PC-9 (cell line): ENCODE data around the gene RBMS3. TPM values are rescaled to one million over a fixed set of nuclear protein-coding genes. Genes with fewer than 3 reads are reported as not detected.

ENCODE experiments used
- BruUV-seq: library from RNA; stranded (reverse); fragments of 400-500 nt; replicated peaks from 2 replicates; lab custom pipeline; 2021; lab: Mats Ljungman, UMichigan
- CTCF ChIA-PET: fragments of 300-600 bp; sonication (Branson Sonifier 250); formaldehyde crosslinking; loops from one replicate; lab custom pipeline; 2022; ENCODE audit warnings: antibody characterized with exemption; lab: Charles Lee
- POLR2A ChIA-PET: fragments of 300-600 bp; sonication (Branson Sonifier 250); formaldehyde crosslinking; loops from one replicate; lab custom pipeline; 2022; ENCODE audit warnings: antibody characterized with exemption; ENCODE audit not compliant: unreplicated experiment; lab: Charles Lee
- DNase-seq, 2 experiments: peaks; one replicate each; pipeline versions ENCODE4 v3.0.0 to v3.0.0-alpha.2; 2015 to 2022; ENCODE audit warnings: mixed read lengths in 1 of 2
- H2AFZ ChIP-seq: fragments of 200-600 bp; sonication (generic); 2 replicates; pipeline ENCODE4 v1.8.1; 2017; ENCODE audit warnings: antibody characterized with exemption
- H3F3A ChIP-seq: fragments of 200-600 bp; sonication (generic); 2 replicates; pipeline ENCODE4 v1.8.1; 2017; ENCODE audit warnings: antibody characterized with exemption, mild to moderate bottlenecking, low read depth; ENCODE audit not compliant: insufficient read depth
- H3K27ac ChIP-seq: fragments of 200-600 bp; sonication (generic); 2 replicates; pipeline ENCODE4 v1.6.1; 2016; ENCODE audit warnings: mixed run types
- H3K27me3 ChIP-seq: fragments of 200-600 bp; sonication (generic); 2 replicates; pipeline ENCODE4 v1.6.1; 2016; ENCODE audit warnings: low read depth, mixed run types; ENCODE audit not compliant: insufficient read depth
- H3K36me3 ChIP-seq: fragments of 200-600 bp; sonication (generic); 2 replicates; pipeline ENCODE4 v1.6.1; 2016; ENCODE audit warnings: low read depth, mixed run types
- H3K4me1 ChIP-seq: fragments of 200-600 bp; sonication (generic); replicated peaks from 2 replicates; pipeline ENCODE4 v1.6.1; 2016; ENCODE audit warnings: mixed run types; ENCODE audit not compliant: insufficient read depth
- H3K4me2 ChIP-seq: fragments of 200-600 bp; sonication (generic); 2 replicates; pipeline ENCODE4 v1.6.1; 2017; ENCODE audit warnings: mixed run types
- H3K4me3 ChIP-seq: fragments of 200-600 bp; sonication (generic); 2 replicates; pipeline ENCODE4 v1.6.1; 2016; ENCODE audit warnings: mixed run types
- H3K79me2 ChIP-seq: fragments of 200-600 bp; sonication (generic); 2 replicates; pipeline ENCODE4 v1.6.1; 2017; ENCODE audit warnings: low read depth, mixed run types
- H3K9me2 ChIP-seq: fragments of 200-600 bp; sonication (generic); 2 replicates; pipeline ENCODE4 v1.8.1; 2017; ENCODE audit warnings: mild to moderate bottlenecking; ENCODE audit not compliant: insufficient read depth
- H3K9me3 ChIP-seq: fragments of 200-600 bp; sonication (generic); 2 replicates; pipeline ENCODE4 v1.8.1; 2016; ENCODE audit warnings: low read depth; ENCODE audit not compliant: insufficient read depth
- H4K20me1 ChIP-seq: fragments of 200-600 bp; sonication (generic); 2 replicates; pipeline ENCODE4 v1.8.1; 2017; ENCODE audit not compliant: insufficient read depth
- CTCF ChIP-seq: fragments of 200-600 bp; sonication (generic); conservative IDR thresholded peaks from 2 replicates; pipeline ENCODE4 v1.6.1; 2017; ENCODE audit warnings: mixed run types, antibody characterized with exemption, mild to moderate bottlenecking, moderate library complexity
- EZH2 ChIP-seq: fragments of 200-600 bp; sonication (generic); IDR thresholded peaks from 2 replicates; pipeline ENCODE4 v1.8.0; 2017; ENCODE audit warnings: antibody characterized with exemption, low read depth
- intact Hi-C: fragments of 100-400 bp; cut with micrococcal nuclease; formaldehyde crosslinking; loops from one replicate; pipeline ENCODE4 v1.10.0; 2022; ENCODE audit not compliant: unreplicated experiment
- total RNA-seq: library from RNA; stranded (reverse); gene quantifications from 2 replicates; pipeline ENCODE4 v1.2.3, GENCODE V29; 2021

Gene RBMS3
- total RNA-seq, 1 experiment from 2014 or later: 3.5 TPM

DNA sequence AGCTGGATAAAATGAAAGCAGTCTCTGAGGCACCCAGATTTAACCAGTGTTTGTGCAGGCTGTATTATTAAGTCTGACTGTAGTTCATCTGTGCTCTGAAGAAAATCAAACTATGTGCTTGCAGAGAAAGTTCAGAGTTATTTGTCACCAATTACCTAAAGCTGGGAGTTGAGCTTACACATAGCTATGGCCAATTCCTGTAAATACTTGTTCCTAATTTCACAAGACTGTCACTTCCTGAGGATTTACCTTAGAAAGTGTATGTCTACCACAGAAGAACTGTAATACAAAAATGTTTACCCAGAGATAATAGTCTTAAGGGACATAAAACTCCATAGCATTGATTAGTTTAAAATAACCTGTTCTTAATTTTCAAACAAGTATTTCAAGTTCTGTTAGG is 697.2 kb downstream of the RBMS3 start:
- H3K36me3 ChIP-seq: no peaks in the 10 kb centered on the region
- H3K9me2 ChIP-seq: no peaks in the 10 kb centered on the region
- intact Hi-C loops: no loop called here
- BruUV-seq: no TSS peak
- no peak overlapping the region for H2AFZ ChIP-seq
- no peaks in the 10 kb centered on the region for H3K79me2 ChIP-seq
- no peak overlapping the region for H3K4me2 ChIP-seq
- TF ChIP-seq CTCF: no peak
- TF ChIP-seq EZH2: no peak
- no peak overlapping the region for H3K4me3 ChIP-seq
- no peaks in the 10 kb centered on the region for H3K4me1 ChIP-seq
- no peaks in the 10 kb centered on the region for H3K27me3 ChIP-seq
- no peaks in the 10 kb centered on the region for H4K20me1 ChIP-seq
- CTCF ChIA-PET: no interaction called here
- POLR2A ChIA-PET: no interaction called here
- DNase-seq: no peak
- H3K9me3 ChIP-seq: no peaks in the 10 kb centered on the region
- no peaks in the 10 kb centered on the region for H3F3A ChIP-seq
- no peak overlapping the region for H3K27ac ChIP-seq

DNA sequence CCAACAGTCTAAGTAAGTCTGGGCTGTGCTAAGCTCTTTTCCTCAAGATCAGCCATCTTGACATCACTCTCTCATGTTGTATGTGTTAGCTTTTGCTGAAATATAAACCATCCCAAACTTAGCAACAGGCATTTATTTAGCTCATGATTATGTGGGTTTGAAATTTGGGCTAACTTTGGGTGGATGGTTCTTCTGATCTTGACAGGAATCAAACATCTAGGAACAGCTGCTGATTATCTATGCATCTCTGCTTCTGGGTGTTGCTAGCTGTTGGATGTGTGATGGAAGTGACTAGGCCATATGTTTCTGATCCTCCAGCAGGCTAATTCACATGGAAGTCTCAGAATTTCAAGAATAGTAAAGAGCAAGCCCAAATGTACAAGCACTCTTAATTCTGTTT is 710.3 kb downstream of the RBMS3 start:
- ChIA-PET POLR2A (no interaction called here), CTCF (no interaction called here)
- DNase-seq: no peak
- intact Hi-C loops: no loop called here
- Histone ChIP-seq H3K4me3 (no peak overlapping the region), H3K4me1 (no peaks in the 10 kb centered on the region), H3K4me2 (no peak overlapping the region), H3K79me2 (no peaks in the 10 kb centered on the region), H3K36me3 (no peaks in the 10 kb centered on the region), H2AFZ (no peak overlapping the region), H4K20me1 (no peaks in the 10 kb centered on the region), H3K9me3 (no peaks in the 10 kb centered on the region), H3K27me3 (no peaks in the 10 kb centered on the region), H3F3A (no peaks in the 10 kb centered on the region), H3K9me2 (no peaks in the 10 kb centered on the region), H3K27ac (no peak overlapping the region)
- TF ChIP-seq EZH2: no peak
- TF ChIP-seq CTCF: no peak
- no TSS peak for BruUV-seq

GRCh38 chr3:30002797-30003196 is 721.9 kb downstream of the RBMS3 start:
- intact Hi-C loops: no loop called here
- no peak overlapping the region for H3K4me2 ChIP-seq
- H3K9me2 ChIP-seq: no peaks in the 10 kb centered on the region
- CTCF ChIA-PET: no interaction called here
- no peaks in the 10 kb centered on the region for H3F3A ChIP-seq
- no peaks in the 10 kb centered on the region for H4K20me1 ChIP-seq
- no peak for DNase-seq
- no peak overlapping the region for H3K27ac ChIP-seq
- BruUV-seq: no TSS peak
- H3K27me3 ChIP-seq: no peaks in the 10 kb centered on the region
- no peak overlapping the region for H2AFZ ChIP-seq
- no peaks in the 10 kb centered on the region for H3K9me3 ChIP-seq
- POLR2A ChIA-PET: no interaction called here
- no peak overlapping the region for H3K4me3 ChIP-seq
- no peaks in the 10 kb centered on the region for H3K79me2 ChIP-seq
- no peak for TF ChIP-seq CTCF
- TF ChIP-seq EZH2: no peak
- H3K4me1 ChIP-seq: no peaks in the 10 kb centered on the region
- H3K36me3 ChIP-seq: no peaks in the 10 kb centered on the region
